Ureter (tissue), 1 donor: ENCODE data around the gene BCAS3. TPM values are rescaled to one million over a fixed set of nuclear protein-coding genes. Genes with fewer than 3 reads are reported as not detected.

Source experiments
- DNase-seq: peaks from one replicate; pipeline ENCODE4 v3.0.0-alpha.2; 2020; ENCODE audit warnings: low spot score
- total RNA-seq: library from RNA; stranded (reverse); gene quantifications from one replicate; pipeline ENCODE4 v1.2.4, GENCODE V29; 2023
- donor health status: DM: yes; HTN: yes; CAD: no.

The BCAS3 gene
- total RNA-seq, 1 donor from 2014 or later, result 57.9 TPM

- DNase-seq, result no peak
These were observed 612.0 kb downstream of the BCAS3 start for GRCh38 chr17:61289408-61290385.

DNA sequence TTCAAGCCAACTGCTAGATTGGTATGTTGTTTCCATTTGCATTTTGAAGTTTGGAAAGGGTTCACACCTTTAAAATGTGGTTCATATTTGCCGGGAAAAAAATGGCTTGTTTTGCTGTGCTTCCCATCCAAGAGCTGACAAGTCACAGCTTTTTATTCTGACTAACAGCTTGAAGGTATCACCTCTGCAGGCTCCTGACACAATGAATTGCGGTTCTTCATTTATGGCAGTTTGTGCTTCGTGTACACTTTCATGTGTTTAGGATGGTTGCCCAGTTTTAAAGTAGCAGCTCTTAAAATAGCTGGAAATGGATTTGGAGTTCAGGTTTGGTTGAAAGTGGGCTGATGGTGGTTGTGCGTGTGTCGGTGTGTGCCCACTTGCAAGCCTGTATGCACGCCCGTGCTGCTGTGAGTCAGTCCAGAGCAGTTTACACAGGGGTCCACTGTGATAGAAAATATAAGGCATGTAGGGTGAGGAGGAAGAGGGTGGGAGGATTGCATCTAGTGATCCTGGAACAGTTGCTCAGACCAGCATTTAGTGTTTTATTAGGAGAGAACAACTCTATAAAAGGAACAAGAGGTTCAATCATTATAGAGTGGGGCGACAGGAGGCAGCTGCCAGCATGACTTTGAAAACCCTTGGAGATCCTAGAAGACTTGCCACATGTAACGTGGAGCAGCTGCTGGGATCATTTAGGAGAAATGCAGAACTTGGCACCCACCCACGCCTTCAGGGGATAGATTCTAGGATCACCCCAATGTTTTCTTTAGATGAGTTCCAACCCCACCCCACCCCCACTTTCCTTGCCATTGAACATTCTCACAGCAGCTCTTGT is 614.0 kb downstream of the BCAS3 start:
- DNase-seq, result peak; percentile 50

DNA sequence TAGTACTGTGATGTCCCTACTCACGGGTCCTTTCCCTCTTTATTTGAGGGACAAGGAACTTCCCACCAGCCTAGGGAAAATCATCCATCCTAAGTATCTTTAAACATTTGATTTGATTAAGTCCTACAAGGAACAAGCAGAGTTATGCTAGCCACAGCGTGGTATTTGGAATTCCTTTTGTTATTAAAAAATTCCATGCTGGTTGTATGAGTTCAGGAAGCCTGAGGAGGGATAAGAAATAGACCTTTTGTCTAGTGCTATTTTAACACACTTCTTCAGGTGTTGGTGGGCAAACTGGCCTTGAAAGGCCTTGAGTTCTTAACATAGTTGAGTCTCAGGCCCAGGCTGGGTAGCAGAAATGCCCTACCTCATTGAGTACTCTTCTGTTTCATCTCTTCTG is 616.6 kb downstream of the BCAS3 start:
- DNase-seq, result no peak

GRCh38 chr17:61294777-61295176 is 617.1 kb downstream of the BCAS3 start:
- DNase-seq, result no peak

- no peak for DNase-seq
These were observed 618.4 kb downstream of the BCAS3 start for GRCh38 chr17:61296058-61296457.

GRCh38 chr17:61299517-61300513 is 622.2 kb downstream of the BCAS3 start:
- DNase-seq, result no peak

- DNase-seq, result no peak
These were observed 625.5 kb downstream of the BCAS3 start for GRCh38 chr17:61302953-61303816.

- no peak for DNase-seq
These were observed 626.1 kb downstream of the BCAS3 start for GRCh38 chr17:61303817-61304096.

DNA sequence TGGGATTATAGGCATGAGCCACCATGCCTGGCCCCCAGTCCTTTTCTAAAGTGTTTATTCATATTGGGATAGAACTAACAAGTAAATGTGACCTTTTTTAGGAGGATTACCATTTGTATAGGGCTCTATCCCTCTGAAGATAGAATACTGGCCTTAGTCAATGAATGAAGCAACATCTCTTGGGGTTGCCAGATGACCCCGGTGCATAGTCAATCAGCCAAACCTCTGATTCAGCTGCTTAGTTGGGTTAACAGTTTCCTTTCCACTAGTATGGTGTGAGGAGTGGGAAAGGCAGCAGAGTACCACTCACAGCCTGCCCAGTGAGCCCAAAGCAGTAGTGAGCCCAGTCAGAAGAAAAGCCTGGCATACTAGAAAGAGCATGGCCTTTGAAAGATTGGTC is 627.4 kb downstream of the BCAS3 start:
- no peak for DNase-seq

GRCh38 chr17:61306003-61306402 is 628.4 kb downstream of the BCAS3 start:
- DNase-seq, result no peak

- DNase-seq, result no peak
These were observed 630.5 kb downstream of the BCAS3 start for GRCh38 chr17:61307905-61308886.

DNA sequence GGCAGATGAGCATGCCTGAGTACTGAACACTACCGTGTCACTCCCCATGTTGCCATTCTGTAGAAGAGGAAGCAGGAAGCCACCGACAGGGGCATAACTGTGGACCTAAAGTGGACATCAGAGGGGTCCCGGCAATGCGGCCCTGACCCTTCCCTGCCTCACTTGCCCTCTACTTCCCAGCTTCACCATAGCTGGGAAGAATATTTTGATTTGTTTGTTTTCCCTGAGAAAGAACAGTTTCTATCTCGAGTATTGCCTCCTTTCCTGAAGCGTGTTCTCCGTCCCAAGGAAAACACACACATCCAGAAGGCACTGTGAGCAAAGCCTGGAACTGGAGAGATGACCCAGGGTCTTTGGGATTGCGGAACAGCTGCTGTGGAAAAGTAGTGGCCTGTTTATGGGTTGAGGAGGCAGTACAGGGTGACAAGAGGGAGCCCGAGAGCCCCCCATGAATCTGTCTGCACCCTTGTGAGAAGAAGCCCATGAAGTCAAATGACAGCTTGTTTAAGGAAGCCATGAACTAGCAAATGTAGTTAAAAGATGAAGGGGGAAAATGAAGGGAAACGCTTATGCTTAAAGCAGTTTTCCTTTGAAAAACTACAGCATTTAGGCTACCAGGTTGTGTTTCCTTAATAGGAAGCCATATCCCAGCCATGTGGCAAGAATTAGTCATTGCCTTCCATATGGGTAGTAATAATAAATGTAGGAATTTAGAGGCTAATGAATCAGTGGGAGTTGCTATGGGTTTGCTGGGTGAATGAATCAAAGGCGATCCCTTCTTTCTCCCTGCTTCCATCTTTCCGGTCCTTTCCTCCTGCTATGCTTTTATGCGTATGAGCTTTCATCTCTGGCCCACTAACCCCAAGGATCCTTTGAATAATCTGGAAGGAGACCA is 632.0 kb downstream of the BCAS3 start:
- no peak for DNase-seq

- DNase-seq, result no peak
These were observed 632.9 kb downstream of the BCAS3 start for GRCh38 chr17:61310590-61310989.

- DNase-seq, result no peak
These were observed 635.0 kb downstream of the BCAS3 start for GRCh38 chr17:61312406-61313295.

DNA sequence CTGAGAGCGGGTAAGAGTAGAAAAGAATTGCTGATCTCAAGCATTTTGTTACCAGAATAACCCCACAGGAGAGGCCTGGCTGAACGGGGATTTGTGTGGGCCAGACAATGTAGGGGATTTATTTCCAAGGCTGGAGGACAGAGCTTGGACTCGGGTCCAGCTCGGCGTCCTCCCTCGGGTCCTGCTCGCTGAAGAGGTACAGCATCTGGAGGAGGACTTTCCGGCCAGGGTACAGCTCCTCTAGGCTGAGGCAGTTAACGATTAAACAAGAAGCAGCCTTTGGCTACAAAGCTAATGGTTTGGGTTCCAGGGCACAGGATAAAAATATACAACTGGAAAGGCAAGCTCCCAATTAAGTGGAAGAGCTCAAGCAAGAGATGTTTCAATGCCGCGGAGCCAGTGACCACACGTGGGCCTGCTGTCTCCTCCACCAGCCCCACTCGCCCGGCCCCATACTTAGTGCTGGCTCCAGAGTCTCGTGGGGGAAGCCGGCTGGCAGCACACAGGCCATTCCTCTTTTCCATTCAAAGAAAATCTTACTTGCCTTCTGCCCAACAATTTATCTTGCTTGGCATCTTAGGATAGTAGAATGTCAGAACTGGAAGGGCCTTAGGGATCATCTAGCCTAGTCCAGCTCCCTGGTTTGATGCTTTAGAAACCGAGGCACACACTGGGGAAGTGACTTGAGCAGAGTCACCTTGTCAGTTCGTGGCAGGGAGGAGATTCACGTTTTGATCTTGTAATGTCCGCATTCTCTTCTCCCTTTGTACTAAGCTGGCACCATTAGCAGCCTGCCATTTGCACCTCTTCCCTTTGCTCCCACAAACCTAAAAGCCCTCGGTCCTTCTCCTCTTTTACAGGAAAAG is 636.0 kb downstream of the BCAS3 start:
- DNase-seq, result no peak

GRCh38 chr17:61314368-61315078 is 636.9 kb downstream of the BCAS3 start:
- peak; percentile 81 for DNase-seq
